NCI-H2171 (cell line): Measurements from ENCODE around the gene TRAFD1.
A peak's percentile ranks its signal among the peaks of the same experiment; 100 is the strongest.

Source experiments
- DNase-seq: peaks from one replicate; lab custom pipeline; 2025; lab: John Stamatoyannopoulos, UW

The TRAFD1 gene

GRCh38 chr12:112176321-112177010 is 51.1 kb downstream of the TRAFD1 start:
- no peak for DNase-seq

GRCh38 chr12:112178796-112179195 is 53.4 kb downstream of the TRAFD1 start:
- no peak for DNase-seq

- DNase-seq, result no peak
Measured at GRCh38 chr12:112179341-112179740, 54.0 kb downstream of the TRAFD1 start.

GRCh38 chr12:112179916-112180315 is 54.6 kb downstream of the TRAFD1 start:
- no peak for DNase-seq

- DNase-seq, result no peak
Measured at GRCh38 chr12:112180422-112180821, 55.1 kb downstream of the TRAFD1 start.

GRCh38 chr12:112182499-112182898 is 57.1 kb downstream of the TRAFD1 start:
- DNase-seq, result no peak

GRCh38 chr12:112183141-112184021 is 58.0 kb downstream of the TRAFD1 start:
- no peak for DNase-seq

- DNase-seq, result no peak
Measured at GRCh38 chr12:112184056-112184887, 58.9 kb downstream of the TRAFD1 start.

GRCh38 chr12:112185093-112185923 is 59.9 kb downstream of the TRAFD1 start:
- DNase-seq, result no peak

- no peak for DNase-seq
Measured at GRCh38 chr12:112188130-112188830, 62.9 kb downstream of the TRAFD1 start.

- DNase-seq, result peak; percentile 85
Measured at GRCh38 chr12:112190231-112191025, 65.1 kb downstream of the TRAFD1 start.

GRCh38 chr12:112191201-112191600 is 65.8 kb downstream of the TRAFD1 start:
- DNase-seq, result no peak

- peak; percentile 23 for DNase-seq
Measured at GRCh38 chr12:112191840-112192321, 66.5 kb downstream of the TRAFD1 start.

- no peak for DNase-seq
Measured at GRCh38 chr12:112192475-112192874, 67.1 kb downstream of the TRAFD1 start.

GRCh38 chr12:112194601-112195247 is 69.4 kb downstream of the TRAFD1 start:
- no peak for DNase-seq

- DNase-seq, result no peak
Measured at GRCh38 chr12:112196196-112196875, 71.0 kb downstream of the TRAFD1 start.

GRCh38 chr12:112198120-112198733 is 72.9 kb downstream of the TRAFD1 start:
- peak; percentile 17 for DNase-seq

- DNase-seq, result no peak
Measured at GRCh38 chr12:112199136-112199535, 73.8 kb downstream of the TRAFD1 start.
